Lower leg skin (tissue), 3 donors: ENCODE results near the gene TIMM23B.
"Not testable (repeated sequence)": the region's sequence is repeated elsewhere in the genome, so short reads cannot be mapped to it uniquely, and the experiment has no call there.

Experiments
- CTCF ChIP-seq, 3 donors: fragments of 450-650 bp; IDR thresholded peaks; one replicate each; pipeline ENCODE4 v1.5.1; 2016; ENCODE audit warnings: antibody characterized with exemption in 3 of 3, mild to moderate bottlenecking in 3 of 3, moderate library complexity in 2 of 3
- POLR2A ChIP-seq, 2 donors: fragments of 450-650 bp; IDR thresholded peaks; one replicate each; pipeline ENCODE4 v1.6.1; 2016 to 2017; ENCODE audit warnings: antibody characterized with exemption in 2 of 2, mild to moderate bottlenecking in 1 of 2, moderate library complexity in 1 of 2

DNA sequence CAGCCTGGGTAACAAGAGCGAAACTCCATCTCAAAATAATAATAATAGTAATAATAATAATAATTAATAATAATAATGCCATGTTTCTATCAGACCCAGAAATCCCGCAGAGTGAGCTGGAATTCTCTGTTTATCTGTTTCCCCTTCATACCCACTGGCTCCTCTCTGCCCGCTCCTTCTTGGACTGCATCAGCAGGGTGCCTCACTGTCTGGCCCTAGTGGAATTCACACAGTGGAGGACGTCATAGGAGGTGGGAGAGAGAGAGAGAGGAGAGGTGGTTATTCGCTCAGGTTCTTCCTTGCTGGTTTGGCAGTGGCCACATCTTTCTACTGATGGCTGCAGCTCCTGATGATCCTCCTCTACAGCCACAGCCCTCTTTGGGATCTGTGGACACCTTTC lies 75.1 kb downstream of the TIMM23B start:
- TF ChIP-seq CTCF, POLR2A (IDR thresholded peaks at IDR 0.05): not testable (repeated sequence)
